Measurements from ENCODE around the gene PRR12.
"Not testable (repeated sequence)": the region's sequence is repeated elsewhere in the genome, so short reads cannot be mapped to it uniquely, and the experiment has no call there.

Gene PRR12

DNA sequence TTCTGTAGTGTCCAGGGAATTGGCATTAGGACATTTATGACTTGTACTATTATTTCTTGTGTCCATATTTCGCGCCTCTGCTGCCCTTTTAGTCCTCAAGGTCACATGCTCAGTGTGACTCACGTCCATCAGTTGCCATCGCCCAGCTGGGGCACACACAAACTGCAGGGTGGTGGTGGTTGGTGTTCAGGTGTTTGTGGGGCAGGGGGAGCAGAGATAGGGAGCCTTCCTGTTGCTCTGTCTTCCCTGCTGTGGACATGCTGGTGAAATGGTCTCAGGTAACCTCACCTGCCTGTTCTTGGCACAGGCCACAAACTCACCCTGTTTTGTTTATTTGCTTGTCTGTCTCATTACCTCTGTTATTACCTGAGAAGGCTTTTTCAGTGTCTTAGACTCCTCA, 22.4 kb downstream of the PRR12 start:
- Histone ChIP-seq H3K27me3 (ENCODE audit: control insufficient read depth, insufficient read depth, low read length) (no peaks in the 10 kb centered on the region), H3K36me3 (ENCODE audit: control insufficient read depth, low read depth, low read length) (peaks cover 58% of the 10 kb centered on the region), H3K4me3 (ENCODE audit: low read length) (no peak overlapping the region), H3K9me3 (ENCODE audit: control insufficient read depth, low read depth, low read length) (no peaks in the 10 kb centered on the region), H3K27ac (ENCODE audit: low read length) (no peak overlapping the region), H3K4me1 (ENCODE audit: control insufficient read depth, low read depth, low read length) (no peaks in the 10 kb centered on the region), H3K9ac (ENCODE audit: low read length) (no peak overlapping the region)

DNA sequence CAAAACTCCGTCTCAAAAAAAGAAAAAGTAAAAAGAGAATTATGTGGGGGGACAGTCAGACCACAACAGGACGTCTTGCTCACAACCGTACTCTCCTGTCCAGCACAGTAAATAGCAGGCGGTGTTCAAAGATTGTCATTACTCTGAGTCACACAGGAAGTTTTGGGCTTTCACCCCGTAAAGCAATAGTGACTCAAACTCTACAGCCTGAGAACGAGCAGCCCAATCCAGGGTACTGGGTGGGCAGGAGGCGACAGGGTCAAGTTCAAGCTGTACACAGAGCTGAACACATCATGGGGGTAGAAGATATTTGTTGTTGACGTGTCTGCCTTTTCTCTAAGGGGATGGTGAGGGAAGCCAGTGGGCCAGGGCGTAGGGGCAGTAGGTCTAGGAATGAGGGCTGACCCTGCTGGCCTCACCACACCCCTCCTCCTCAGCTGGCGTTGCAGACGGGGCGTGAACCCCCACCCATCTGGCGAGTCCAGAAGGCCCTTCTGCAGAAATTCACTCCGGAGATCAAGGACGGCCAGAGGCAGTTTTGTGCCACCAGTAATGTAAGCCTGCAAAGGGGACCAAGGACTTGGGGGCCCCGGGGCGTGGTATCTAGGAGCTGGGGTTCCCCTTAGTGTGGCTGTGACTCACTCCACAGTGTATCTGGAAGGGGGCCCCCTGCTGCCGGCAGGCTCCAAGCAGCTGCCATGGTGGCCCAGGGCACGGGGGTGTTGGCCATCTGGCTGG, 23.3 kb downstream of the PRR12 start:
- no peak overlapping the region for H3K27ac ChIP-seq (ENCODE audit: low read length)

DNA sequence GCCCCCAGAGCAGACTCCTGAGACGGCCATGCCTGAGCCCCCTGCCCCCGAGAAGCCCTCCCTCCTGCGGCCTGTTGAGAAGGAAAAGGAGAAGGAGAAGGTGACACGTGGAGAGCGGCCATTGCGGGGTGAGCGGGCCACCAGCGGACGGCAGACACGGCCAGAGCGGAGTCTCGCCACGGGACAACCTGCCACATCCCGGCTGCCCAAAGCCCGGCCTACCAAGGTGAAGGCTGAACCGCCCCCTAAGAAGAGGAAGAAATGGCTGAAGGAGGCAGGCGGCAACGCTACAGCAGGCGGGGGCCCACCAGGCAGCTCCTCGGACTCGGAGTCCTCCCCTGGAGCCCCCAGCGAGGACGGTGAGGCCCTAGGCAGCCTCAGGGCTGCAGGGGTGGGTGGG, 24.9 kb downstream of the PRR12 start:
- Histone ChIP-seq H3K27ac (ENCODE audit: low read length) (no peak overlapping the region), H3K4me3 (ENCODE audit: low read length) (no peak overlapping the region), H3K4me1 (ENCODE audit: control insufficient read depth, low read depth, low read length) (no peaks in the 10 kb centered on the region), H3K9ac (ENCODE audit: low read length) (no peak overlapping the region), H3K27me3 (ENCODE audit: control insufficient read depth, insufficient read depth, low read length) (no peaks in the 10 kb centered on the region), H3K9me3 (ENCODE audit: control insufficient read depth, low read depth, low read length) (no peaks in the 10 kb centered on the region), H3K36me3 (ENCODE audit: control insufficient read depth, low read depth, low read length) (peaks cover 46% of the 10 kb centered on the region)

More for the DNA sequence above, 23.3 kb downstream of the PRR12 start:
- H3K27me3 ChIP-seq (ENCODE audit: control insufficient read depth, insufficient read depth, low read length): no peaks in the 10 kb centered on the region
- no peak overlapping the region for H3K4me3 ChIP-seq (ENCODE audit: low read length)
- H3K36me3 ChIP-seq (ENCODE audit: control insufficient read depth, low read depth, low read length): peaks cover 50% of the 10 kb centered on the region
- H3K9ac ChIP-seq (ENCODE audit: low read length): no peak overlapping the region
- no peaks in the 10 kb centered on the region for H3K9me3 ChIP-seq (ENCODE audit: control insufficient read depth, low read depth, low read length)
- no peaks in the 10 kb centered on the region for H3K4me1 ChIP-seq (ENCODE audit: control insufficient read depth, low read depth, low read length)

DNA sequence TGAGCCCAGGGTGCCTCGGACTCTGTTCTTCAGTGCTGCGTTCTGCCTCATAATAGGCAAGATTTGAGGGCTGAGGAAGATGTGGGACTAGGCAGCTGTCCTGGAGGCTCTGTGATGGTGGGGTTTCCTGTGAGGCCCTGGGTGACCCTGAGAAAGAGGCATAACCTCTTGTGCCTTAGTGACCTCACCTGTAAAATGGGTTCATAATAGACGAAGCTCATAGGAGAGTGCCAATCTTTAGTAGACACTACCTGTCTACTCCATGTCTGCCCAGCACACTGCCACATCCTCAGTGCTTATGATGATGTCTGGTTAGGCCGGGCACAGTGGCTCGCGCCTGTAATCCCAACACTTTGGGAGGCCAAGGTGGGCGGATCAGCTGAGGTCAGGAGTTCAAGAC, 25.6 kb downstream of the PRR12 start:
- H3K36me3 ChIP-seq (ENCODE audit: control insufficient read depth, low read depth, low read length): peaks cover 48% of the 10 kb centered on the region

DNA sequence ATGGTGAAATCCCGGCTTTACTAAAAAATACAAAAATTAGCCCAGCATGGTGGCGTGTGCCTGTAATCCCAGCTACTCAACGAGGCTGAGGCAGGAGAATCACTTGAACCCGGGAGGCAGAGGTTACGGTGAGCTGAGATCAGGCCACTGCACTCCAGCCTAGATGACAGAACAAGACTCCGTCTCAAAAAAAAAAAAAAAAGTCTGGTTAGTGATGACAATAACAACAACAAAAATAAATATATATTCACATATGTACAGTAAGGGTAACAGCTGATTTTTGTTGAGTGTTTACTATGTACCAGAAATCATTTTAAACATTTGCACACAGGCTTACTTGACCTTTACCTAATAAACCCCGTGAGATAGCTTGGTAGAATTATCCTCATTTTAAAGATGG, 26.0 kb downstream of the PRR12 start:
- Histone ChIP-seq H3K4me3 (ENCODE audit: low read length) (no peak overlapping the region), H3K4me1 (ENCODE audit: control insufficient read depth, low read depth, low read length) (no peaks in the 10 kb centered on the region), H3K27me3 (ENCODE audit: control insufficient read depth, insufficient read depth, low read length) (no peaks in the 10 kb centered on the region), H3K9ac (ENCODE audit: low read length) (no peak overlapping the region), H3K27ac (ENCODE audit: low read length) (no peak overlapping the region), H3K36me3 (ENCODE audit: control insufficient read depth, low read depth, low read length) (peaks cover 52% of the 10 kb centered on the region), H3K9me3 (ENCODE audit: control insufficient read depth, low read depth, low read length) (no peaks in the 10 kb centered on the region)

More for the DNA sequence above, 25.6 kb downstream of the PRR12 start:
- Histone ChIP-seq H3K9ac (ENCODE audit: low read length) (no peak overlapping the region), H3K27ac (ENCODE audit: low read length) (no peak overlapping the region), H3K4me3 (ENCODE audit: low read length) (no peak overlapping the region), H3K4me1 (ENCODE audit: control insufficient read depth, low read depth, low read length) (no peaks in the 10 kb centered on the region), H3K27me3 (ENCODE audit: control insufficient read depth, insufficient read depth, low read length) (no peaks in the 10 kb centered on the region), H3K9me3 (ENCODE audit: control insufficient read depth, low read depth, low read length) (no peaks in the 10 kb centered on the region)

DNA sequence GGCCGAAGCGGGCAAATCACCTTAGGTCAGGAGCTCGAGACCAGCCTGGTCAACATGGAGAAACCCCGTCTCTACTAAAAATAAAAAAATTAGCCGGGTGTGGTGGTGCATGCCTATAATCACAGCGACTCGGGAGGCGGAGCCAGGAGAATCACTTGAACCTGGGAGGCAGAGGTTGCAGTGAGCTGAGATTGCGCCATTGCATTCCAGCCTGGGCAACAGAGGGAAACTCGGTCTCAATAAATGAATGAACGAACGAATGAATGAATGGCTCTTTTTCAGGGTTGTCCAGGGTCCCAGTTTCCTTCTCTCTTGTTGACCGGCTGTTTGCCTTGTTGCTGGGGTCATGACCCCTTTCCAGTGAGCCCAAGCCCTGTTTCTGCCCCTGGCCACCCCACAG, 26.9 kb downstream of the PRR12 start:
- not testable (repeated sequence) for H3K9ac ChIP-seq (ENCODE audit: low read length); H3K4me3 ChIP-seq (ENCODE audit: low read length); H3K9me3 ChIP-seq (ENCODE audit: control insufficient read depth, low read depth, low read length); H3K27me3 ChIP-seq (ENCODE audit: control insufficient read depth, insufficient read depth, low read length); H3K27ac ChIP-seq (ENCODE audit: low read length); H3K4me1 ChIP-seq (ENCODE audit: control insufficient read depth, low read depth, low read length)
- H3K36me3 ChIP-seq (ENCODE audit: control insufficient read depth, low read depth, low read length): peaks cover 53% of the 10 kb centered on the region

DNA sequence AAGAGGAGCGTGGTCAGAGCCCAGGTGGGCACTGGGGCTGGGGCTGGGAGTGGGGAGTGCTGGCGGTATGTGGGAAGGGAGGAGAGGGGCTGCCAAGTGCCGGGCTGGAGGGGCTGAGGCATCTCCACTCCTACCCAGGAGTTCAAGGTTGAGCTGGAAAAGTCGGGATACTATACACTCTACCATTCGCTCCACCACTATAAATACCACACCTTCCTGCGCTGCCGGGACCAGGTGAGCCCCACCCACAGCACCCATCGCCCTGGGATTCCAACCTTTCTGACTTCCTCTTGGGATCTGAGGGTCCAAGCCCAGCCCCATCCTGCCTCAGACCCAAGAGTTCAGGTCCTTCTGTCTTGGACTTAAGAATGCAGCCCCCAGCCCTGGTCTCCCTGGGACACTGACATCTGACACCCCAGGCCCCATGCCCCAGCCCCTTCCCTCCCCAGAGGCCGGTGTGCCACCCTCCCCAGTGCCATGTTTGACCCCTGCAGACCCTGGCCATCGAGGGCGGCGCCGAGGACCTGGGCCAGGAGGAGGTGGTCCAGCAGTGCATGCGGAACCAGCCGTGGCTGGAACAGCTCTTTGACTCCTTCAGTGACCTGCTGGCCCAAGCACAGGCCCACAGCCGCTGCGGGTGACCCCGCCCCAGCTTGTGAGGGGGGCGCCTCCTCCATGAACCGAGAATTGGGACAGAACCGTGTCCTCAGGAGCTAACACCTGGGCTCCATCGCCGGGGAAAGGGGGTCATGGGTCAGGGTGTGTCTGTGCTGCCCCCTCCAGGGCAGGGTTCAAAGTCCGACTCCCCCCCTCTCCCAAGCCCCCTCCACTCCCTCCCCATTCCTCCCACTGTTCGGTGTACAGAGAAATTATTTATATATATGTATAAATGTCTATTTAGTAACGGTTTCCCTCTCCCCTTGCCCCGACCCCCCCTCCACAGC, 34.3 kb downstream of the PRR12 start:
- Histone ChIP-seq H3K27me3 (ENCODE audit: control insufficient read depth, insufficient read depth, low read length) (no peaks in the 10 kb centered on the region), H3K4me1 (ENCODE audit: control insufficient read depth, low read depth, low read length) (no peaks in the 10 kb centered on the region), H3K27ac (ENCODE audit: low read length) (no peak overlapping the region), H3K36me3 (ENCODE audit: control insufficient read depth, low read depth, low read length) (peaks cover 27% of the 10 kb centered on the region), H3K9me3 (ENCODE audit: control insufficient read depth, low read depth, low read length) (no peaks in the 10 kb centered on the region), H3K9ac (ENCODE audit: low read length) (no peak overlapping the region), H3K4me3 (ENCODE audit: low read length) (no peak overlapping the region)

DNA sequence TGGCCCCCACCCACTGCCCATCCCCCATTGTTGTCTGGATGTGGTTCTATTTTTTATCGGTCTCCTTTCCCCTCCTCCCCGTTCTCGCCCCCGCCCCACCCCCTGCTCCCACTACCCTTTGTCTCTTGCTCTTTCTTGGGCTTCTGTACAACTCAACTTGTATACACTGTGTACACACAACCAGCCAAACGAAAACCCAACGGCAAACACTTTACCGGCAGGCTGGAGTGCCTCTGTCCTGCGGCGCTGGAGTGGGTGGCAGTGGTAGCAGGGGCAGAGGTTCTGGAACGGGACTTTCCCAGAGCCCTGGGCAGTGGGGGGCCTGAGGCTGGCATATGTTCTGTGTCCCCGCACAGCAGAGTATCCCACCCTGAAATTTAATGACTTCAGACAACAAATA, 35.2 kb downstream of the PRR12 start:
- no peak overlapping the region for H3K4me3 ChIP-seq (ENCODE audit: low read length)

DNA sequence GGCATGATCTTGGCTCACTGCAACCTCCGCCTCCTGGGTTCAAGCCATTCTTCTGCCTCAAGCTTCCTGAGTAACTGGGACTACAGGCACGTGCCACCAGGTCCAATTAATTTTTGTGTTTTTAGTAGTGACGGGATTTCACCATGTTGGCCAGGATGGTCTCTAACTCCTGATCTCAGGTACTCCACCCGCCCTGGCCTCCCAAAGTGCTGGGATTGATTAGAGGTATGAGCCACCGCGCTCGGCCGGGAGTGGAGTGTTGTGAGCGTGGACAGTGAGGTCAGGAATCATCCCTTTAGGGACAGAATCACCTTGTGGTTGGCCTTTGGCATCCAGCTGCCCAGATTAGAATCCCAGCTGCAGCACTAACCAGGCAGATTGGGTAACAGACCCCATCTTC, 38.7 kb downstream of the PRR12 start:
- no peaks in the 10 kb centered on the region for H3K27me3 ChIP-seq (ENCODE audit: control insufficient read depth, insufficient read depth, low read length)
- H3K4me1 ChIP-seq (ENCODE audit: control insufficient read depth, low read depth, low read length): no peaks in the 10 kb centered on the region
- H3K9ac ChIP-seq (ENCODE audit: low read length): no peak overlapping the region
- no peak overlapping the region for H3K4me3 ChIP-seq (ENCODE audit: low read length)
- no peak overlapping the region for H3K27ac ChIP-seq (ENCODE audit: low read length)
- H3K9me3 ChIP-seq (ENCODE audit: control insufficient read depth, low read depth, low read length): no peaks in the 10 kb centered on the region
- H3K36me3 ChIP-seq (ENCODE audit: control insufficient read depth, low read depth, low read length): peaks cover 14% of the 10 kb centered on the region

More for the DNA sequence above, 35.2 kb downstream of the PRR12 start:
- Histone ChIP-seq H3K4me1 (ENCODE audit: control insufficient read depth, low read depth, low read length) (no peaks in the 10 kb centered on the region), H3K9ac (ENCODE audit: low read length) (no peak overlapping the region), H3K27ac (ENCODE audit: low read length) (no peak overlapping the region), H3K9me3 (ENCODE audit: control insufficient read depth, low read depth, low read length) (no peaks in the 10 kb centered on the region), H3K27me3 (ENCODE audit: control insufficient read depth, insufficient read depth, low read length) (no peaks in the 10 kb centered on the region), H3K36me3 (ENCODE audit: control insufficient read depth, low read depth, low read length) (peaks cover 26% of the 10 kb centered on the region)

DNA sequence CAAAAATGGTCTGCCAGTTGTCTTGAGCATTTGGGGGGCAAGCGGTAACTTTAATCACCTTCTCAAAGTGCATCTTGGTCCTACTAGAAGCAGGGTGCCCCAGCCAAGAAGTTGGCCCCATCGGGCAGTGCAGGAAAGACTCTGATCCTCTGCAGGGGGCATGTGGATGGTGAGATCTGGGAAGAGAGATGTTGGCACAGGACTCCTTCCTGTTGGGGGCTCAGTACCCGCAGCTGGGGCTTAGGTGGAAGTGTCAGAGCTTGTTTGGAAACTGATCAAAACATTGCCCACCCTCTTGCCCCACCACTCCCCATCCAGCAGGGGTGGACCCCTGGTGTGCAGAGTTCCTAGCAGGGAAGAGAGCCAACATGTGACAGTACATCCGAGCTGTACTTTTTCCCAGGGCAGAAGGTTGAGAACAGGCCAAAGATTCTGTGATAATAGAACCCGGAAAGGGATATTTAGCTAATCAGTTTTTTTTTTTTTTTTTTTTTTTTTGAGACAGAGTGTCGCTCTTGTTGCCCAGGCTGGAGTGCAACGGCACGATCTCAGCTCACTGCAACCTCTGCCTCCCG, 40.1 kb downstream of the PRR12 start:
- H3K9ac ChIP-seq (ENCODE audit: low read length): no peak overlapping the region
- H3K36me3 ChIP-seq (ENCODE audit: control insufficient read depth, low read depth, low read length): peaks cover 10% of the 10 kb centered on the region
- H3K27me3 ChIP-seq (ENCODE audit: control insufficient read depth, insufficient read depth, low read length): no peaks in the 10 kb centered on the region
- H3K9me3 ChIP-seq (ENCODE audit: control insufficient read depth, low read depth, low read length): no peaks in the 10 kb centered on the region
- no peak overlapping the region for H3K4me3 ChIP-seq (ENCODE audit: low read length)
- no peak overlapping the region for H3K27ac ChIP-seq (ENCODE audit: low read length)
- H3K4me1 ChIP-seq (ENCODE audit: control insufficient read depth, low read depth, low read length): no peaks in the 10 kb centered on the region

DNA sequence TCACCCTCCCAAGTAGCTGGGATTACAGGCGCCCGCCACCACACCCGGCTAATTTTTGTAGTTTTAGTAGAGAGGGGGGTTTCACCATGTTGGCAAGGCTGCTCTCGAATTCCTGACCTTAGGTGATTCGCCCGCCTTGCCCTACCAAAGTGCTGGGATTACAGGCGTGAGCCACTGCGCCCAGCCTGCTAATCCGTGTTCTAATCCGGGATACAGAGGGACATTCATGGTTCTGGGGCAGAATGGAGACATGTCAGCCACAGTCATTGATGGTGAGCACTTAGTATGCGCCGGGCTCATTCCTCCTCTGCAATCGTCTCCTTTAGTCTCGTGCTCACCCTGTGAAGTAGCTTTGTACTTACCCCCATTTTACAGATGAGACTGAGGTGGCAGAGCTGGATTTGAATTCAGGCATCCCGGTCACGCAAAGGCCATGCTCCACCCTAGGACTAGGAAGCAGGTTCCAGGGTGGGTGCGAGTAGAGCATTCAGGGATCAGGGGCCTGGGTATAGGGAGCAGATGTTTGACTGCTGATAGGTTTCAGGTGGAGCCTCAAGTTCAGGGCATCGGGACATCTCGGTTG, 40.7 kb downstream of the PRR12 start:
- Histone ChIP-seq H3K36me3 (ENCODE audit: control insufficient read depth, low read depth, low read length) (peaks cover 6% of the 10 kb centered on the region), H3K27me3 (ENCODE audit: control insufficient read depth, insufficient read depth, low read length) (no peaks in the 10 kb centered on the region), H3K4me3 (ENCODE audit: low read length) (no peak overlapping the region), H3K9ac (ENCODE audit: low read length) (no peak overlapping the region), H3K4me1 (ENCODE audit: control insufficient read depth, low read depth, low read length) (no peaks in the 10 kb centered on the region), H3K27ac (ENCODE audit: low read length) (no peak overlapping the region), H3K9me3 (ENCODE audit: control insufficient read depth, low read depth, low read length) (no peaks in the 10 kb centered on the region)
